Amygdala (tissue), 56 donors: ENCODE data around the gene VEZF1.

Source experiments
- DNase-seq, 56 donors: peaks; one replicate each; lab custom pipeline; 2025; lab: John Stamatoyannopoulos, UW

Gene VEZF1

DNA sequence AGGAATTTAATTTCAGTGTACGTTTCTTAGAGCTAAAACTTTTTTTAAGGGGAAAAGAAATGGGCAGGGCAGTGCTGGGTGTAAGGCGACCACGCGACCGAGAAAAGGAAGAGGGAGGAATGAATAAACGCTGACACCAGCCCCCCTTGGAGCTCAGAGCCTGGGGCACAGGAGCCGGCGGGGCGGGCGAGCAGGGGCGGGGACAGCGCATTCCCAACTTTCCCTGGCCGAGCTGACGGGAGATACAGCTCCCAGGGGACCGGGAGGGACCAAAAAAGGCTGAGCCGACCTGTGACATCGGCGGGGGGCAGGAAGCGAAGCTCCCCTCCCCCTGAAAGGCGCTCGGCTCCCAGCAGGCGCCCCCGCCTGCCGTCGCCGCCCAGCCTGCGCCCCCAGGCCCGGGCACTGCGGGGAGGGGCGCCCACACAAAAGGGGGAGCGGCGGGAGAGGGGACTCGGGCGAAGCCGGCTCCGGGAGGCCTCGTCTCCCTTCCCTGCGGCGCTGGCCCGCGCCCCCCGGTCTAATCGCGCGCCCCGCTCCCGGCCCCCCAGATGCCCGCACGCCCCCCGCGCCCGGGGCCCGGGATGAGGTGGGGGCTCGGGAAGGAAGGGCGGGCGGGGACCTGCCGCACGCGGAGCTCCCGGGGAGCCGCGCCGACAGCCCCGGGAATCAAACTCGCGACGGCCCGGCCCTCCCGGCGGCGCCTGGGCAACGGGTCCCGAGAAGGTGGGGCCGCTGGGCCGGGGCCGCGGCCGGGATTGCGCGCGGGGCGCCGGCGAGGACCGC is 33.5 kb downstream of the VEZF1 start:
- peak in 32 of 56 donors; percentile 21 to 69 (median 50) for DNase-seq

DNA sequence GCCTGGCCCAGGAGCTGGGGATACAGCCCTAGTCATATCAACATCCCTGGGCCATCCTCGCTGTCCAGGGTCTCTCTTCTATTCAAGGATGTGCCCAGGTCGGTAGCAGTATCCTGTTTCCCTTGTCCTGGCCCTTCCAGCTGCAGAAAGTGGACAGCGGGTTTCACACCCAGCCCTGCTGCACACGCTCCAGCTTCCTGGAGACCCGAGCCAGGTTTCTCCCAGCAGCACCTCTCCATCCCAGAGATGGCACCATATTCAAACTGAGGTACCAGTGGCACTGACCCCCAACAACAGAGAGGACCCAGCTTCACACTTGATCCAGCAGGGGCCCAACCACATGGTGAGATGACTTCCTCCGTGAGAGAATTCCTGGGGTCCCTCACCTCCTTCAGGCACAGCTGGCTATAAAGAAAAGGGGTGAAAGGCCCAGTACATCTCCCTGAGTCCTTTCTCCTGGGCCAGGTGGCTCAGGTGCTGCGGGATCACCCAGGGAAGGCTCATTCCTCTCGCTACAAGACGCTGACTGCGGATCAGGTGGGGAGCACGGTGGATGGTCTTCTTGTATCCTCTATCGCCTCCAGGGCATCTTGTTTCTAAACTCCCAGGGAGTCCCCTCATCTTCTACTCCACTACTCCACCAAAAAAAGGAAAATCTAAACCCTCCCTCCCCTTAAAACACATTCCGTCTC is 34.2 kb downstream of the VEZF1 start:
- DNase-seq, result no peak

DNA sequence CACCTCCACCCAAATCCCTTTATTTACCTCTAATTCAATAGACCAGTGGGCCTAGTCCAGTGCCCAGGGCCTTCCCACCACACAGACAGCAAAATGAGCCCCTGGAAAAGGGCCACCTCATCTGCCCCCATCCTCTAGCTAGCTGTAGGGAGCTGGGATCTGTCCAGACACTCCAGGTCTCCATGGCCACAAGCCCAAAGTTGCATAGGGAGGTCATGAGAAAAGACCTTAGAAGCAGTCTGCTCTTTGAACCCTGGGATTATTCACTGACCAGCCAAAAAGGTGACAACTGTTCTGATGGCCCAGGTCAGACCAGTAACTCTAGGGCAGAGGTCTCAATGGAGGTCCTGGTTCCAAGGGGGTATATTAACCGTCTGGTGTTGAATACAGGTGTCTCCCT is 34.8 kb downstream of the VEZF1 start:
- DNase-seq, result no peak

DNA sequence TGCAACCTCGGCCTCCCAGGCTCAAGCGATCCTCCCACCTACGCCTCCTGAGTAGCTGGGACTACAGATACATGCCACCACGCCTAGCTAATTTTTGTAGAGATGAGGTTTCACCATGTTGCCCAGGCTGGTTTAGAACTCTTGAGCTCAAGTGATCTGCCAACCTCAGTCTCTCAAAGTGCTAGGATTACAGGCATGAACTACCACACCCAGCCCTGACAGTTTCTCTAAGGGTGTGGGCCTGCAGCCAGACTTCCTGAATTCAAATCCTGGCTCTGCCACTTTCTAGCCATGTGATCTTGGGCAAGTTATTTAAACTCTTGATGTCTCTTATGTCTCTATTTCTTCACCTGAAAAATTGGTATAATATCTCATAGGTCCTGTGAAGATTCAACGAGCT is 38.4 kb downstream of the VEZF1 start:
- no peak for DNase-seq

DNA sequence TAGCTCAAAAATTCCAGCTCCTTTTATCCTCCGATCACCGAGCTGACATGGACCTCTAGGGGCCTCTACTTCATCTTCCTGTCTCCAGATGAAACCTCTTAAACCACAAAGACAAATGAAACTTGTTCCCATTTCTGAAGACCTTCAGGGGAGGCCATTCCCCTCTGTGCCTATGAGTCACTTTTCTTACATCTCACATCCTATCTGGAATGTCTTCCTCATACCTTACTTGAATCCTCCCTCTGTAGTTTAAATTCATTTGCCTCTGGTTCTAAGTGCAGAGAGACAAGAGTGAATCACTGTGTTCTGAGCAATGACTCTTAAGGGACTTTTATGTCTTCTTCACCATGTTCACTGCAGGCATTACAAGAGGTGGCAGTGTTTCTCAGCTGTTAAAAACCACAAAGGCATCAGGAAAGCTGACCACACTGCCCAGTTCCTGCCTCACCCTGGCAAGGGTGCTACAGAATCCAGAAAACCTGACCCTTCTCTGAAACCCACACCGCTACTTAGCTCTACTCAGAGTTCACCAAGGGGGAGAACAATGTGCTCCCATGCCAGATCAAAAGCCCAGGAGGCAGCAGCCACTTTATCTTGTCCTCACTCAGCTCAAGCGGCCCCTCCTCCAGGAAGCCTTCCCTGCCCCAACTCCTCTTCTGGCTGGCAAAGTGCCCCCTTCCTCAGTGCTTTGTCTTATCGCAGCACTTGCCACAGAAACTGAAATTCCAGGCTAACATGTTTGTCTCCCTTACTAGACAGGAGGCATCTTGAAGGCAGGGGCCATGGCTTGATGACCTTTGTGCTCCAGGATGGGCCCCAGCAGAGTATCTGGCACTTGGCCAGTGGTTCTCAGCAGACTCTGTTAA is 39.3 kb downstream of the VEZF1 start:
- peak in 3 of 56 donors; percentile 15 to 53 (median 33) for DNase-seq

DNA sequence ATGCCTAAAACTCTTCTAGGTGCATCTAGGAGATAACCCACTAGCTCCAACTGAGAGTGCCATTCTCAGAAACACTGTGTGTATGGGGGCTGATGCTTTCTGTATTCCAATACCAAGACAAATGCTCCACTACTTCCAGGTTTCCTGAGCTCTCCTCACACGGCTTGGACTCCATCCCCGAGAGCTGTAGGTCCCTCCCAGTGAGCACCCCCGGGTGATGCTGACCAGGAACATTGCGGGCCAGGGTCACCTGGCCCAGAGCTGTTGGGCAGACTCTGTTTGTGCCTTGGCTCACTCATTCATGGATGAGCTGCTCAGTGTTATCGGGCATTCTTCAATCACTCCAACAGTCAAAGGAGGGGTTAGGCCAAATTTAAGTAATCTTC is 39.9 kb downstream of the VEZF1 start:
- DNase-seq, result no peak

GRCh38 chr17:57947369-57947768 is 40.7 kb downstream of the VEZF1 start:
- no peak for DNase-seq

DNA sequence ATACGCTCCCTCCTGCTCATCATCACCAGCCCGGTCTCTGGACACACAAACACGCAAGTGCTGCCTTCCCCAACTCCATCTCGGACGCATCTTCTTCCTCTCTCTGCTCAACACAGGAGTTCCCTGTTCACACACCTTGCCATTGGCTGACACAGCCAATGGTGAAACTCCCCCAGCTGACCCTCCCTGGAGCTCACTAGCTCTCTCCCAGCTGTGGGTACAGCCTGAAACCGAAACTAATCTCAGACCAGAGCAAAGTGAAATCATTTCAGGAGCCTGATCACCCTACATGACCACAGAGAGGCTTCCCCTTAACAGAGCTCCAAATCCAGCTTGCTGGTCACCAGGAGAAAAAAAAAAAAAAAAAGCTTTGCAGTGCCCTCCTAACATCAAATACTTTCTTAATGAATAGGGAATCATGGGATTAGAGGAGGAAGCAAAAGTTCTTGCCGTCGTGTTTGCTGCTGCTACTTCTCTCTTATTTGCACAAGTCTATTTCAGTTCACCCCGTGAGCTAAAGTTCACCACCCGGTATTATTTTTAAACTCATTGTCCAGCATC is 41.2 kb downstream of the VEZF1 start:
- DNase-seq, result peak in 15 of 56 donors; percentile 15 to 52 (median 32)

GRCh38 chr17:57945996-57946797 is 41.9 kb downstream of the VEZF1 start:
- no peak for DNase-seq

- no peak for DNase-seq
Observed at GRCh38 chr17:57944908-57945307, 43.1 kb downstream of the VEZF1 start.

DNA sequence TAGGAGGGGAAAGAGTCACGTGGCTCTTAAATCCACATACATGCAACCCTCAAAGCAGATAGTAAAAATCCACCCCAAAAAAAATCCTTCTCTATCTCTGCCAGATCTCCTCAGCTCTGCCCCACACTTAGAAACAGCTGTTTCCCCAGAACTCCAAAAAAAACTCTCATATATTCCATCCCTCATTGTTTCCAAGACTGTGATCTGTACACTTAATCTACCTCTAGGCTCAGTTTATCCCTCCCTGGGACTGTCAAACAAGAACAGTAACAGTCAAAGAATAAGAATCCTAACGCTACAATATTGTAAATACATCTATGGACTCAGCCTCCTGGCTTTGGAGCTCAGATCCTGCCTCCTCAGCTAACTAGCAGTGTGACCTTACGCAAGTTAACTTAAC is 44.4 kb downstream of the VEZF1 start:
- no peak for DNase-seq

- DNase-seq, result peak in 1 of 56 donors; percentile 18
Observed at GRCh38 chr17:57943140-57943539, 44.9 kb downstream of the VEZF1 start.

GRCh38 chr17:57941384-57942370 is 46.4 kb downstream of the VEZF1 start:
- DNase-seq, result peak in 3 of 56 donors; percentile 20 to 39 (median 27)

DNA sequence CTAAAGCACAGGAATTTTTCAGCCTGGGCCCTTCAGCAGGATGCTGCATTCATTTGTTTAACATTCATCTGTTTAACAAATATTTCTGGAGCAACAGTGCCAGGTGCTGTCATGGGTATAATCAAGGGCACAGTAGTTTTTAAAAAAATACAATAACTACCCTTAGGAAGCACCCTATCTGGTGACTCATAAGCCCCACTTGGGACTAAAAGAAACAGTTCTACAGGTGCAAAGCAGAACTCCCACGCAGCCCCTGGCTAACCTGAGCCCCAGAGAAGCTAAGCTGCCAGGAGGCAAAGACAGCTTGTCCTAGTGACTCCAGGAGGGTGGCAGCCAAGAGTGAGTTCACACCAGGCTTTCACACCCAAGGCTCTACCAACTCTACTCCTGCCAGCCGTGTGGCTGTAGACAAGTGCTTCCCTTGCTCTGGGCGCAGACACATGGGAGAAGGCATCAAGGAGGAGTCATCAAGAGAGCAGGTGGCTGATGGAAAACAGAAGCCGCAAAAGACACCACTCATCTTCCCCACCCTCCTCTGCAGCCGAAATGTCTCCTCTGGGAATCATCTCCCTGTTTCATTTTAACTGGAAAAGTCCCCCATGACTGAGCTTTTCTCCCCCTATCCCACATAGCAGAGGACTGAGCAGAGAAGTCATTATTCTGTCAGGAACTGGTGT is 47.3 kb downstream of the VEZF1 start:
- peak in 6 of 56 donors; percentile 26 to 39 (median 33) for DNase-seq

DNA sequence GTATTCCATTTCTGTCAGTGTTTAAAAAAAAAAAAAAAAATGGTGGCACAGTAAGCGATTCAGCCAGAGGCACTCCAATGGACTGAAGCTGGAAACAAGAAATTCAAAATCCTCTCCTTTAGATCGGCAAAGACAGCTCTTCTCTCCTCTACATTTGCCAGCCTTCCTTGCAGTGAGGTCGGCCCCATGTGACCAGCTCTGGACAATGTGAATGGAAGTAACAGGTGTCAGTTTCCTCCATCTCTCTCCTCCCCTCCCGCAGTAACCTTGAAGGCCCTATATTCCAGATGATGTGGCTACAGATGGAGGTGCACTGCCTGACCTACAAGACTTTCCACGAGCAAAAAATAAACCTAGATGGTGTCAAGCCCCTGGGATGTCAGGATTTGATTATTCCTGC is 47.8 kb downstream of the VEZF1 start:
- peak in 8 of 56 donors; percentile 21 to 45 (median 26) for DNase-seq

- peak in 6 of 56 donors; percentile 20 to 60 (median 34) for DNase-seq
Observed at GRCh38 chr17:57939797-57940196, 48.3 kb downstream of the VEZF1 start.

- DNase-seq, result no peak
Observed at GRCh38 chr17:57938061-57938502, 50.0 kb downstream of the VEZF1 start.

- no peak for DNase-seq
Observed at GRCh38 chr17:57937492-57937891, 50.6 kb downstream of the VEZF1 start.
